Measurements from ENCODE around the gene COLEC12. TPM values are rescaled to one million over a fixed set of nuclear protein-coding genes. Genes with fewer than 3 reads are reported as not detected.

Gene COLEC12
- total RNA-seq = 10 to 100 TPM in 3 of 4 donors, 1 to 10 TPM in 1; 8.3 to 22.2 (median 21.4) TPM

DNA sequence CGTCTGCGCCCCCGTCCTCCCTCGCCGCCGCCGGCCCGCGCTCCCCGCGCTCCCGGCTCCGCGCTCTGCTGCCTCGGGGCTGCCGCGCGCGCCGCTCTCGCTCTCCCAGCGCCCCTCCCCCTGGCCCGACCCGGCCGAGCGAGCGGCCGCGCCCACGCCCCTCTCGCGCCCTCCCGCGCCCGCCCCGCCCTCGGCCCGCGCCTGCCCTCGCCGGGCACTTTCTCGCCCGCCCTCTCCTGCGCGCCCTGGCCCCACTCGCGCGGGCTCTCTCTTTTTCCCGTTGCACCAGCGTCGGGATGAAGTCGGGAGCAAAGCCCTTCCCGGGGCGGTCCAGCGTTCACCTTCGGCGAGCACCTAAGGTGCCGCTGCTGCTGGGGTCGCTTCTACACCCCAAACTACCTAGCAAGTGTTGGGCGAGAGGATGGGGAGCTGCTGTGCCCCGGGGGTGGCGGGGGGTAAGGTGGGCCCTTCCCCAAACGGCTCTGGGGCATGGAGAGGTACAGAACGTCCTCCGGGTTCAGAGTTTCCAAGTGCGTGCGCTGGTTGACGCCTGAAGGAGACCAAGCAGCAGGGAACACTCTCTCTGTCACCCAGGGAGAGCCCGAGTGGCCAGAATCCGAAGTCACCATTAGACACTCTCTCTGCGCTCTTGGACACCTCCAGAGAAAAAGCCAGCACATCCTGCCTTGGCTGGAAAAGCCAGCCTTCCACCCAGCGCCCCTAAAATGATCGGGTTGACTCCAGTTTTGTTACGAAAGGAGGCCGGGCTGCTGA is at the start of gene COLEC12:
TSS of gene COLEC12 (minus strand) at position 70 of the 774 bp plus-strand sequence. CDS start 187 bp downstream, outside the sequence.
- peak in 1 of 2 donors; percentile 25 for DNase-seq (ENCODE audit: low spot score in 2 of 2)
- Histone ChIP-seq H3K4me3 (peak within 1 kb of the TSS; percentile 30 to 65 (median 34)), H3K4me1 (peaks cover 0 to 25% (median 0%) of the 10 kb centered on the region in 4 donors), H3K27ac (peak within 1 kb of the TSS in 3 of 4 donors; percentile 7 to 56 (median 36)), H3K9me3 (no peaks in the 10 kb centered on the region), H3K36me3 (no peaks in the 10 kb centered on the region), H3K27me3 (peaks cover 0 to 22% of the 10 kb centered on the region in 2 donors)
- WGBS, 2 donors = 12 to 42% methylated on average over 7 to 18 of the region's 75 CpGs
- TF ChIP-seq, protein P1, sequence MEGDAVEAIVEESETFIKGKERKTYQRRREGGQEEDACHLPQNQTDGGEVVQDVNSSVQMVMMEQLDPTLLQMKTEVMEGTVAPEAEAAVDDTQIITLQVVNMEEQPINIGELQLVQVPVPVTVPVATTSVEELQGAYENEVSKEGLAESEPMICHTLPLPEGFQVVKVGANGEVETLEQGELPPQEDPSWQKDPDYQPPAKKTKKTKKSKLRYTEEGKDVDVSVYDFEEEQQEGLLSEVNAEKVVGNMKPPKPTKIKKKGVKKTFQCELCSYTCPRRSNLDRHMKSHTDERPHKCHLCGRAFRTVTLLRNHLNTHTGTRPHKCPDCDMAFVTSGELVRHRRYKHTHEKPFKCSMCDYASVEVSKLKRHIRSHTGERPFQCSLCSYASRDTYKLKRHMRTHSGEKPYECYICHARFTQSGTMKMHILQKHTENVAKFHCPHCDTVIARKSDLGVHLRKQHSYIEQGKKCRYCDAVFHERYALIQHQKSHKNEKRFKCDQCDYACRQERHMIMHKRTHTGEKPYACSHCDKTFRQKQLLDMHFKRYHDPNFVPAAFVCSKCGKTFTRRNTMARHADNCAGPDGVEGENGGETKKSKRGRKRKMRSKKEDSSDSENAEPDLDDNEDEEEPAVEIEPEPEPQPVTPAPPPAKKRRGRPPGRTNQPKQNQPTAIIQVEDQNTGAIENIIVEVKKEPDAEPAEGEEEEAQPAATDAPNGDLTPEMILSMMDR (IDR thresholded peaks at IDR 0.05) = no peak
- TF ChIP-seq POLR2A (IDR thresholded peaks at IDR 0.05) = no peak
- no peak for TF ChIP-seq EP300 (IDR thresholded peaks at IDR 0.05)

DNA sequence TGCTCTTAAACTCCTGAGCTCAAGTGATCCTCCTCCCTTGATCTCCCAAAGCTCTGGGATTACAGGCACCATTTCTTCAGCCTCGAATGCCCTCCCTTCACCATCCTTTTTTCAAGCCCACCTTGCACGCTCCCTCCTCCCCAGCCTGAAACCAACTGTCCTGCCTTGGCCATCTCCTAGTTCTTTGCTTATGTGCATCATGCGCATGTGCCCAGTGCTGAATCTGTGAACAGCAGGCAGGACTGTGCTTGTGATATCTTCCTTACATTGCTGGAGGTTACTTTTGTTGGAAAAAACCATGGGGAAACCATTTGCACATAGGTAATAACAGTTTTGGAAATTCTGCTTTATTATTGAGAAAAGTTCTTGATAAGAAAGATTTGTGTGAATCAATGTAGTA is 49.5 kb upstream of the COLEC12 start:
- Histone ChIP-seq H3K27ac (no peak overlapping the region), H3K9me3 (no peaks in the 10 kb centered on the region), H3K4me1 (no peaks in the 10 kb centered on the region), H3K4me3 (no peak overlapping the region), H3K27me3 (no peaks in the 10 kb centered on the region), H3K36me3 (no peaks in the 10 kb centered on the region)
- WGBS, 2 donors = 85 to 90% methylated on average over 3 of the region's 3 CpGs
- DNase-seq (ENCODE audit: low spot score in 2 of 2) = no peak
- TF ChIP-seq EP300 (IDR thresholded peaks at IDR 0.05) (no peak), POLR2A (IDR thresholded peaks at IDR 0.05) (no peak)
- TF ChIP-seq, protein P1 (IDR thresholded peaks at IDR 0.05) = no peak

DNA sequence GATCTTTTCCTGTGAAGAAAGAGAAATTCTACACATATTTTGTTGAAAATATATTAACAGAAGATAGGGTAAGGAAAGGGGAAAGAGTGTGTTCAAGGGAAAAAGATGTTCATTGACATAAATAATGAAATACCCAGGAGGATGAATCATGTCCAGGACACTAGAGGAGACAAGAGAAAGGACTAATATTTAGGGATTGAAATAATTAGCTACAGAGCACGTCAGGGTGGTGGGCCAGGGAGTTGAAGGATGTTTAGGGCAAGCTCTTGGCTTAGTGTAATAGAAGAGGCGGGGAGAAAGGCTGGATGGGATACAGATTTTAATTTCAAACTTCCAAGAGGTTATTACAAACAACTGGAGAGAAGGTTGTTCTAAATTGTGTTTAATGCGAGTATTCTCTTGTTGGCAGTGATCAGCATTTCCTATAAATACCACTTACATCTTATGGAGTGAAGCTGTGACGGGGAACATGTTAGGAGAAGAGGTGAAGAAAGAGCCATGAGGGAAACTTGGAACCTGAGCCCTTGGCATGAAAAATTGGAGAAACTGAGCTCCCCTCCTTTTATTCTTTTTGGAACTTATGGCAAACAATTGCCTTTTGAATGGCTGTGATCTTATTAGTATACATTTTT is 43.1 kb upstream of the COLEC12 start:
- Histone ChIP-seq H3K36me3 (no peaks in the 10 kb centered on the region), H3K9me3 (no peaks in the 10 kb centered on the region), H3K27ac (no peak overlapping the region), H3K27me3 (no peaks in the 10 kb centered on the region), H3K4me1 (no peaks in the 10 kb centered on the region), H3K4me3 (no peak overlapping the region)
- WGBS, 2 donors = 62 to 71% methylated on average over 4 of the region's 4 CpGs
- DNase-seq (ENCODE audit: low spot score in 2 of 2) = no peak
- TF ChIP-seq POLR2A (IDR thresholded peaks at IDR 0.05) (no peak), EP300 (IDR thresholded peaks at IDR 0.05) (no peak)
- TF ChIP-seq, protein P1 (IDR thresholded peaks at IDR 0.05) = no peak

DNA sequence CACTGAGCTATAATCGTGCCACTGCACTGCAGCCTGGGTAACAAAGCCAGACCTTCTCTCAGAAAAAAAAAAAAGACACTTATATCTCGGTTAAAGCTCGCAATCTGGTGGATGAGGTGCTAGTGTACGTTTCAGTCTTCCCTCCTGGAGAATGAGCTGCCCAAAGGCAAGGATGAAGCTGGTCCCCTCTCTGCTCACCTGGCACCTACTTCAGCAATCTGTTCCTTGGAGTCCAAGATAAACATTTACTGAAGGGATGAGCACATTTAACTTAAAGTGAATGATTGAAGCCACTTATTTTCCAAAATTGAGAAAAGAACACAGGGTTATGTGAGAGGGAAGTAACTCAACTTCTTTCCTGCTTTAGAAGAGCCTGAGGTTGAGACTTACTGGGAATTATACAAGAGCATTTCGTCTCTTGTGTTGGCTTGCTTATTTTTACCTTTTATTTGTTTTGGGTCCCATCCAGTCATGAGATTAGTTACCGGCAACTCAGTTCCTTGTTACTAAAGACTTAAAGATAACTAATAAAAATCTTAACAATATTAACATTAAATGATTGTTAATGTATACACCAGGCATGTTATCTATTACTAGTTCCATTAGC is 33.6 kb upstream of the COLEC12 start:
- Histone ChIP-seq H3K36me3 (no peaks in the 10 kb centered on the region), H3K4me1 (no peaks in the 10 kb centered on the region), H3K27me3 (no peaks in the 10 kb centered on the region), H3K9me3 (no peaks in the 10 kb centered on the region), H3K4me3 (no peak overlapping the region), H3K27ac (no peak overlapping the region)
- no peak for DNase-seq (ENCODE audit: low spot score in 2 of 2)
- no peak for TF ChIP-seq EP300 (IDR thresholded peaks at IDR 0.05)
- TF ChIP-seq, protein P1 (IDR thresholded peaks at IDR 0.05) = no peak
- TF ChIP-seq POLR2A (IDR thresholded peaks at IDR 0.05) = no peak
- whole genome bisulfite sequencing, 2 donors = 77 to 82% methylated on average over 6 of the region's 6 CpGs

DNA sequence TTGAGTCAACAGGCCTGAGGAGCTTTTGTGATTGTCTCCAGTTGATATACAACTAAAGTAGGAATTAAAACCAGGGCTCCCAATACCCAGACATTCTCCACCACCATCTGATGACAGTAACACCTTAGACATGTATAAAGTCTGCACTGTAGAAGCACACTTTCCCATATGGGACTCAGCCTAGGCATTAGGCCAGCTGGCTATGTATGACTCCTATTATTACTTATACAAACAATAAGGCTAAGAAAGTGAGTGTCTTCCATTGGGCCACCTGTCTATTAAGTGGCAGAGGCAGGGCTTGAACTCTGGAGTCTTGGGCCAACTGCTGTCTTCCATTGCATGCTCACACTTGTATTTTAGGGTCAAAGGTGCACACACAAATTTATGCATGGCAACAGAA is 32.1 kb upstream of the COLEC12 start:
- no peaks in the 10 kb centered on the region for H3K9me3 ChIP-seq
- H3K36me3 ChIP-seq = no peaks in the 10 kb centered on the region
- no peak overlapping the region for H3K27ac ChIP-seq
- TF ChIP-seq EP300 (IDR thresholded peaks at IDR 0.05) (no peak), POLR2A (IDR thresholded peaks at IDR 0.05) (no peak)
- TF ChIP-seq, protein P1 (IDR thresholded peaks at IDR 0.05) = no peak
- H3K27me3 ChIP-seq = no peaks in the 10 kb centered on the region
- no peak overlapping the region for H3K4me3 ChIP-seq
- H3K4me1 ChIP-seq = no peaks in the 10 kb centered on the region
- DNase-seq (ENCODE audit: low spot score in 2 of 2) = no peak
